A549 (cell line): ENCODE results near the gene MED23.

Experiments used
- MAFK ChIP-seq: fragments of 450-650 bp; IDR thresholded peaks from 2 replicates; pipeline ENCODE4 v1.6.1; 2014; ENCODE audit not compliant: partially characterized antibody
- REST ChIP-seq: fragments of 200-600 bp; sonication (generic); IDR thresholded peaks from 2 replicates; pipeline ENCODE4 v1.6.1; 2016; ENCODE audit warnings: antibody characterized with exemption, mild to moderate bottlenecking, moderate library complexity

DNA sequence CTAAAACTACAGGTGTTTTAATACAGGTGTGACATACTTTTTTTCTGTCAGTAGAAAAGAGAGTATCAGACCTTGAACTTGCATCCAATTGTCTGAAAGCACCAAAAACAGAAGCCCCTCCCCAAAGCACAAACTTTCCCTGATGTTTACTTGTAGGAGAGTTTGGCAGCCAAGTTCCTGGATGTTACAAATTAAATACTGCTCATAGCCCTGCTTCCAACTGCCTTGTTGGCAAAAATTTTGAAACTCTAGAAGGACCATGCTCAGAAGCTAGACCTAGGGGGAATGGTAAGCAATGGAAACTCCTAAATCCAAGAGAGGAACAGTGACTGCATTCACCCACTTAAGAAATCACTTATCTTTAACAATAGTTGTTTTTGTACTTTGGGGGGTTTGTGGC is 72.0 kb downstream of the MED23 start:
- TF ChIP-seq MAFK (no peak), REST (no peak)
